ENCODE results near the gene SH3BP5. TPM values are rescaled to one million over a fixed set of nuclear protein-coding genes. Genes with fewer than 3 reads are reported as not detected.
"Not testable (repeated sequence)": the region's sequence is repeated elsewhere in the genome, so short reads cannot be mapped to it uniquely, and the experiment has no call there.

The SH3BP5 gene
- polyA plus RNA-seq, 1 donor, result 47.2 TPM

- DNase-seq, result not testable (repeated sequence)
Measured at GRCh38 chr3:15349438-15349837, 17.1 kb upstream of the SH3BP5 start.

- DNase-seq, result no peak
Measured at GRCh38 chr3:15348246-15348645, 15.9 kb upstream of the SH3BP5 start.

- no peak for DNase-seq
Measured at GRCh38 chr3:15347737-15348110, 15.3 kb upstream of the SH3BP5 start.

- DNase-seq, result no peak
Measured at GRCh38 chr3:15347063-15347736, 14.8 kb upstream of the SH3BP5 start.

- no peak for DNase-seq
Measured at GRCh38 chr3:15346516-15346915, 14.1 kb upstream of the SH3BP5 start.

- no peak for DNase-seq
Measured at GRCh38 chr3:15345608-15346137, 13.3 kb upstream of the SH3BP5 start.

- no peak for DNase-seq
Measured at GRCh38 chr3:15345066-15345607, 12.8 kb upstream of the SH3BP5 start.

- DNase-seq, result no peak
Measured at GRCh38 chr3:15342945-15343344, 10.6 kb upstream of the SH3BP5 start.

GRCh38 chr3:15342246-15342645 is 9.9 kb upstream of the SH3BP5 start:
- DNase-seq, result no peak

- no peak for DNase-seq
Measured at GRCh38 chr3:15341030-15341726, 8.8 kb upstream of the SH3BP5 start.

- DNase-seq, result no peak
Measured at GRCh38 chr3:15339786-15340215, 7.4 kb upstream of the SH3BP5 start.

- no peak for DNase-seq
Measured at GRCh38 chr3:15339001-15339400, 6.6 kb upstream of the SH3BP5 start.

GRCh38 chr3:15337963-15338362 is 5.6 kb upstream of the SH3BP5 start:
- no peak for DNase-seq

GRCh38 chr3:15336057-15336456 is 3.7 kb upstream of the SH3BP5 start:
- DNase-seq, result no peak

- no peak for DNase-seq
Measured at GRCh38 chr3:15333956-15334263, 1.5 kb upstream of the SH3BP5 start.

GRCh38 chr3:15333099-15333955 is 941 bp upstream of the SH3BP5 start:
- DNase-seq, result no peak

- no peak for DNase-seq
Measured at GRCh38 chr3:15331606-15332404, 581 bp downstream of the SH3BP5 start.

- DNase-seq, result no peak
Measured at GRCh38 chr3:15331072-15331605, 1.2 kb downstream of the SH3BP5 start.

- DNase-seq, result peak; percentile 70
Measured at GRCh38 chr3:15330031-15330596, 2.3 kb downstream of the SH3BP5 start.

- DNase-seq, result no peak
Measured at GRCh38 chr3:15329046-15330005, 3.1 kb downstream of the SH3BP5 start.
